ENCODE data around the gene DLG2. TPM values are rescaled to one million over a fixed set of nuclear protein-coding genes. Genes with fewer than 3 reads are reported as not detected.

DLG2 gene
- total and polyA plus RNA-seq, 2 donors (not counting 3 experiments of a cell fraction or from before 2014, with no cell fraction given): 0.15 to 1.1 TPM

GRCh38 chr11:84243629-84244263, 1383.4 kb downstream of the DLG2 start:
- no peak for FAIRE-seq
- dilution Hi-C loops (cut with MboI; ENCODE audit: extremely low pct_ligation_motif_present, low sequenced_read_pairs): no loop called here
- Histone ChIP-seq H4K20me1 (replicated peaks; ENCODE audit: control insufficient read depth, extremely low read depth, insufficient read depth, low read length) (no peaks in the 10 kb centered on the region), H3K27me3 (ENCODE audit: control insufficient read depth in 2 of 2, insufficient read depth in 2 of 2, low read length in 2 of 2) (no peaks in the 10 kb centered on the region), H3K27ac (ENCODE audit: insufficient read depth, low read depth, low read length) (no peak overlapping the region), H3K9me1 (replicated peaks; ENCODE audit: control insufficient read depth, extremely low read depth, insufficient read depth, low read length) (no peaks in the 10 kb centered on the region), H3K36me3 (ENCODE audit: control insufficient read depth in 2 of 2, extremely low read depth in 1 of 2, insufficient read depth in 2 of 2, low read length in 2 of 2) (no peaks in the 10 kb centered on the region), H3K4me1 (ENCODE audit: control insufficient read depth, extremely low read depth, insufficient read depth, low read length) (no peaks in the 10 kb centered on the region), H2AFZ (ENCODE audit: low read depth, low read length) (no peak overlapping the region), H3K9ac (replicated peaks; ENCODE audit: extremely low read depth, insufficient read depth, low read length) (no peak overlapping the region), H3K4me3 (replicated peaks in 1 of 3; ENCODE audit: insufficient read depth in 1 of 3, low read depth in 1 of 3, low read length in 3 of 3) (no peak overlapping the region), H3K79me2 (ENCODE audit: control insufficient read depth, insufficient read depth, low read length) (no peaks in the 10 kb centered on the region), H3K4me2 (ENCODE audit: insufficient read depth, low read length) (no peak overlapping the region), H3K9me3 (replicated peaks; ENCODE audit: control insufficient read depth, insufficient read depth, low read length) (no peaks in the 10 kb centered on the region)
- no peak for DNase-seq (ENCODE audit: low read depth, low spot score)
- no TSS peak for BruUV-seq (replicated peaks)
- ChIA-PET CTCF (no interaction called here), POLR2A (no interaction called here)
- no peak for TF ChIP-seq CTCF (IDR thresholded peaks at IDR 0.05; ENCODE audit: extremely low read depth in 1 of 2, insufficient read depth in 1 of 2, low read depth in 1 of 2, low read length in 2 of 2)
- TF ChIP-seq FOS (IDR thresholded peaks at IDR 0.05; ENCODE audit: borderline replicate concordance, insufficient read depth, low read length): no peak
- no peak for TF ChIP-seq GATA2 (IDR thresholded peaks at IDR 0.05; ENCODE audit: insufficient read depth, insufficient read length, low read depth, low read length)
- no peak for TF ChIP-seq MYC (IDR thresholded peaks at IDR 0.05; ENCODE audit: low read depth, low read length)
- intact Hi-C loops (cut with micrococcal nuclease): no loop called here
